ENCODE data around the gene ARHGDIB.

Gene ARHGDIB

GRCh38 chr12:14988035-14988434, 26.6 kb upstream of the ARHGDIB start:
- no peak for FAIRE-seq
- no peak for DNase-seq (ENCODE audit: insufficient read length, low spot score)
- TF ChIP-seq SPI1 (IDR thresholded peaks at IDR 0.05; ENCODE audit: low read depth, low read length) (peak; percentile 76), POLR2A (IDR thresholded peaks at IDR 0.05; ENCODE audit: low read depth, low read length) (no peak)

- no peak for FAIRE-seq
- no peak for DNase-seq (ENCODE audit: insufficient read length, low spot score)
- TF ChIP-seq POU2F2 (IDR thresholded peaks at IDR 0.05; ENCODE audit: low read depth, low read length), result no peak
- no peak for TF ChIP-seq PAX5 (IDR thresholded peaks at IDR 0.05; ENCODE audit: insufficient read depth, low read length, severe bottlenecking)
- TF ChIP-seq POLR2AphosphoS5 (IDR thresholded peaks at IDR 0.05; ENCODE audit: low read depth, low read length), result no peak
- no peak for TF ChIP-seq TAF1 (IDR thresholded peaks at IDR 0.05; ENCODE audit: low read depth, low read length)
- no peak for TF ChIP-seq POLR2A (IDR thresholded peaks at IDR 0.05; ENCODE audit: low read depth, low read length)
- TF ChIP-seq SPI1 (IDR thresholded peaks at IDR 0.05; ENCODE audit: low read depth, low read length), result no peak
These were observed 25.0 kb upstream of the ARHGDIB start for GRCh38 chr12:14986449-14986848.

- no peak for FAIRE-seq
- no peak for DNase-seq (ENCODE audit: insufficient read length, low spot score)
- TF ChIP-seq PAX5 (IDR thresholded peaks at IDR 0.05; ENCODE audit: insufficient read depth, low read length, severe bottlenecking) (no peak), POLR2AphosphoS5 (IDR thresholded peaks at IDR 0.05; ENCODE audit: low read depth, low read length) (no peak), SPI1 (IDR thresholded peaks at IDR 0.05; ENCODE audit: low read depth, low read length) (no peak), POLR2A (IDR thresholded peaks at IDR 0.05; ENCODE audit: low read depth, low read length) (no peak), POU2F2 (IDR thresholded peaks at IDR 0.05; ENCODE audit: low read depth, low read length) (no peak), TAF1 (IDR thresholded peaks at IDR 0.05; ENCODE audit: low read depth, low read length) (no peak)
These were observed 23.4 kb upstream of the ARHGDIB start for GRCh38 chr12:14984766-14985285.

GRCh38 chr12:14984036-14984435, 22.6 kb upstream of the ARHGDIB start:
- no peak for DNase-seq (ENCODE audit: insufficient read length, low spot score)
- FAIRE-seq, result no peak
- TF ChIP-seq PAX5 (IDR thresholded peaks at IDR 0.05; ENCODE audit: insufficient read depth, low read length, severe bottlenecking) (no peak), POU2F2 (IDR thresholded peaks at IDR 0.05; ENCODE audit: low read depth, low read length) (no peak), POLR2AphosphoS5 (IDR thresholded peaks at IDR 0.05; ENCODE audit: low read depth, low read length) (no peak), TAF1 (IDR thresholded peaks at IDR 0.05; ENCODE audit: low read depth, low read length) (no peak), SPI1 (IDR thresholded peaks at IDR 0.05; ENCODE audit: low read depth, low read length) (no peak), POLR2A (IDR thresholded peaks at IDR 0.05; ENCODE audit: low read depth, low read length) (no peak)

GRCh38 chr12:14982991-14983390, 21.6 kb upstream of the ARHGDIB start:
- TF ChIP-seq TAF1 (IDR thresholded peaks at IDR 0.05; ENCODE audit: low read depth, low read length), result no peak
- no peak for TF ChIP-seq PAX5 (IDR thresholded peaks at IDR 0.05; ENCODE audit: insufficient read depth, low read length, severe bottlenecking)
- TF ChIP-seq SPI1 (IDR thresholded peaks at IDR 0.05; ENCODE audit: low read depth, low read length), result no peak
- TF ChIP-seq POU2F2 (IDR thresholded peaks at IDR 0.05; ENCODE audit: low read depth, low read length), result no peak
- no peak for TF ChIP-seq POLR2AphosphoS5 (IDR thresholded peaks at IDR 0.05; ENCODE audit: low read depth, low read length)
- TF ChIP-seq POLR2A (IDR thresholded peaks at IDR 0.05; ENCODE audit: low read depth, low read length), result no peak
- FAIRE-seq (peak; percentile 35), DNase-seq (ENCODE audit: insufficient read length, low spot score) (no peak)

- DNase-seq (ENCODE audit: insufficient read length, low spot score), result no peak
- peak; percentile 66 for FAIRE-seq
- TF ChIP-seq POU2F2 (IDR thresholded peaks at IDR 0.05; ENCODE audit: low read depth, low read length) (no peak), SPI1 (IDR thresholded peaks at IDR 0.05; ENCODE audit: low read depth, low read length) (no peak), POLR2A (IDR thresholded peaks at IDR 0.05; ENCODE audit: low read depth, low read length) (no peak), PAX5 (IDR thresholded peaks at IDR 0.05; ENCODE audit: insufficient read depth, low read length, severe bottlenecking) (no peak), TAF1 (IDR thresholded peaks at IDR 0.05; ENCODE audit: low read depth, low read length) (no peak), POLR2AphosphoS5 (IDR thresholded peaks at IDR 0.05; ENCODE audit: low read depth, low read length) (no peak)
These were observed 21.2 kb upstream of the ARHGDIB start for GRCh38 chr12:14982562-14982961.

- TF ChIP-seq SPI1 (IDR thresholded peaks at IDR 0.05; ENCODE audit: low read depth, low read length) (peak; percentile 22; the same call in 1 of the 2 replicates), POLR2AphosphoS5 (IDR thresholded peaks at IDR 0.05; ENCODE audit: low read depth, low read length) (no peak), POLR2A (IDR thresholded peaks at IDR 0.05; ENCODE audit: low read depth, low read length) (no peak), POU2F2 (IDR thresholded peaks at IDR 0.05; ENCODE audit: low read depth, low read length) (peak; percentile 41; the same call in 1 of the 2 replicates), PAX5 (IDR thresholded peaks at IDR 0.05; ENCODE audit: insufficient read depth, low read length, severe bottlenecking) (no peak)
- DNase-seq (ENCODE audit: insufficient read length, low spot score), result no peak
- FAIRE-seq, result no peak
These were observed 19.6 kb upstream of the ARHGDIB start for GRCh38 chr12:14981049-14981448.

- TF ChIP-seq SPI1 (IDR thresholded peaks at IDR 0.05; ENCODE audit: low read depth, low read length) (0 out of 2 replicates have a peak, but pooled peaks have one; percentile 43), POLR2A (IDR thresholded peaks at IDR 0.05; ENCODE audit: low read depth, low read length) (no peak)
- DNase-seq (ENCODE audit: insufficient read length, low spot score) (no peak), FAIRE-seq (no peak)
These were observed 18.1 kb upstream of the ARHGDIB start for GRCh38 chr12:14979468-14979867.

GRCh38 chr12:14976658-14977057, 15.3 kb upstream of the ARHGDIB start:
- TF ChIP-seq POLR2A (IDR thresholded peaks at IDR 0.05; ENCODE audit: low read depth, low read length) (no peak), POU2F2 (IDR thresholded peaks at IDR 0.05; ENCODE audit: low read depth, low read length) (no peak), PAX5 (IDR thresholded peaks at IDR 0.05; ENCODE audit: insufficient read depth, low read length, severe bottlenecking) (no peak), POLR2AphosphoS5 (IDR thresholded peaks at IDR 0.05; ENCODE audit: low read depth, low read length) (no peak), TAF1 (IDR thresholded peaks at IDR 0.05; ENCODE audit: low read depth, low read length) (no peak), SPI1 (IDR thresholded peaks at IDR 0.05; ENCODE audit: low read depth, low read length) (no peak)
- no peak for FAIRE-seq

GRCh38 chr12:14975457-14975856, 14.1 kb upstream of the ARHGDIB start:
- FAIRE-seq, result no peak
- no peak for TF ChIP-seq POU2F2 (IDR thresholded peaks at IDR 0.05; ENCODE audit: low read depth, low read length)
- DNase-seq (ENCODE audit: insufficient read length, low spot score), result no peak

More at GRCh38 chr12:14976658-14977057, 15.3 kb upstream of the ARHGDIB start:
- no peak for DNase-seq (ENCODE audit: insufficient read length, low spot score)
